HG03460 (cell line): Measurements from ENCODE around the gene RCBTB1.
"Not testable (repeated sequence)": the region's sequence is repeated elsewhere in the genome, so short reads cannot be mapped to it uniquely, and the experiment has no call there.

Experiments
- ATAC-seq: cut with Tn5 transposase; IDR thresholded peaks from one replicate; pipeline ENCODE4 v1.9.1; 2021; ENCODE audit not compliant: unreplicated experiment

Gene RCBTB1

DNA sequence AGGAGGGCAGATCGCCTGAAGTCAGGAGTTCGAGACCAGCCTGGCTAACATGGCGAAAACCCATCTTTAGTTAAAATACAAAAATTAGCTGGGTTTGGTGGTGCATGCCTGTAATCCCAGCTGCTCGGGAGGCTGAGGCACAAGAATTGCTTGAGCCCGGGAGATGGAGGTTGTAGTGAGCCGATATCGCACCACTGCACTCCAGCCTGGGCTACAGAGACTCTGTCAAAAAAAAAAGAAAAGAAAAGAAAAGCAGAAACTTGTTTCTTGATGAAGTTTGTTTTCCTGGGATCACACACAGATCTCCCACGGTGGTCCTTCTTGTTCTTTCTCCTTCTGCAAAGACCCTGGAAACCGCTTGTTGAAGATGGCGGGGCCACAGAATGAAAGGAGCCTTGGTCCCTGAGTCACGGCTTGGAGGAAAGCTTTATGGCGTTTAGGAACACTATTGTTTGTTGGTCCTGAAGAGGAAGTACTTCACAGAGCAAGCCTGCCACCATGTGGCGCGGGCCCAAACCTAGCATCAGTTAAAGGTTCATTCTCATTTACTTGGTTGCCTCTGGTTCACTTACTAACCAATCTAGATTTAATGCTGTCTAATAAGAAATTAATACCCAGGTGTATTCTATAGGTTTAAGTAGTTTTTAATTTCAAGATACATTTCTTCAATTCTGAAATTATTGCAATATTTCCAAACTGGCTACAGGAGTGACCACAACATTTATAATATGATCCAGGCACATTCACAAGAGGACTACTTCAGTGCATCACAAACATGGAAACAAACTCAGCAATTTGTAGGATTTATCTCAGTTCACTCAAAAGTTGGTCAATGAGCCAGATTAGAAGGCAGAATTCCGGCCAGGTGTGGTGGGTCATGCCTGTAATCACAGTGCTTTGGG is 21.6 kb upstream of the RCBTB1 start:
- peak; percentile 94 for ATAC-seq

DNA sequence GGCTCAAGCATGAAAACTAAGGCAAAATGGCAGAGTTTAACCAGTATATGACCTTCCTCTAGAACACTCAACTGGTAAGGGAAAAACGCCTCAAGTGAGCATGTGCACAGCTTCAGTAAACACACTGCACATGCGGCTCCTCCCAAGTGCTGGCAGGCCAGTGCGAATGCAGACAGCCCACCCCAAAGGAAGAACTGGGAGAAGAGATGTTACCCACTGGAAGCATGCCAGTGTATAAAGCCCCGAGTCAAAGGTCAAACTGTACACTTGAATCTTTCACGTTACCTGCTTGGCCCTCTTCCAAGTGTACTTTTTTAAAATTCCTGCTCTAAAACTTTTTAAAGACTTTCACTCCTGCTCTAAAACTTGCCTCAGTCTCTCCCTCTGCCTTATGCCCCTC is 19.2 kb upstream of the RCBTB1 start:
- ATAC-seq: no peak

DNA sequence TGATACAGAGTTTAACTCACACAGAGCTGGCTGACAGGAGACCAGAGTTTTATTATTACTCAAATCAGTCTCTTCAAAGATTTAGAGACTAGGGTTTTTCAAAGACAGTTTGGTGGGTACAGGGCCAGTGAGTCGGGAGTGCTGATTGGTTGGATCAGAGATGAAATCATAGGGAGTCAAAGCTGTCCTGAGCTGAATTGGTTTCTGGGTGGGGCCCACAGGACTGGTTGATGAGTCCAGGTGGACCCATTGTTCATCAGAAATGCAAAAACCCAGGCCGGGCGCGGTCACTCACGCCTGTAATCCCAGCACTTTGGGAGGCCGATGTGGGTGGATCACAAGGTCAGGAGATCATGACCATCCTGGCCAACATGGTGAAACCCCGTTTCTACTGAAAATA is 17.3 kb upstream of the RCBTB1 start:
- ATAC-seq: not testable (repeated sequence)

GRCh38 chr13:49602005-49602404 is 16.6 kb upstream of the RCBTB1 start:
- ATAC-seq: no peak

DNA sequence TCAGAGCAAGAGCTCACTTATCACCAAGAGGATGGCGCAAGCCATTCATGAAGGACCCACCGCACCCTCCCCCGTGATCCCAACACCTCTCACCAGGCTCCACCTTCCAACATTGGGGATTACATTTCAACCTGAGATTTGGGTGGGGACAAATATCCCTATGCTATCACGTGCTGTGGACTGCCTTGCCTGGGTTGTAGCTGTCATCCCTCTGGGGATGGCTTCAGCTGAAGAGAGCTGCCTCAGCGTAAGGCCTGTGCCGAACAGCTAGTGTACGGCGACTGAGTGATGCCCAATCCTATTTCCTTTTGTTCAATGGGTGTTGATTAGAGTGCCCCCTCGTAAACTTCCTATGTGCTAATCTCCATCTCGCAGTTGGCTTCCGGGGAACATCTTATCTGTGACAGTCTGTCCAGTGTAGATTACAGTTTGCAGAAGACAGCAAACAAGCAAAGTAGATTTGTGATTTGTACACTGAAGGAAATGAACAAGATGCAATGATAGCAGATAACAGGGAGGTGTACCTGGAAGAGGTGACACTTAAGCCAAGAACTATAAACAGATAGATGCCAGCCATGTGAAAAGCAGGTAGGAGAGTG is 11.8 kb upstream of the RCBTB1 start:
- ATAC-seq: no peak

DNA sequence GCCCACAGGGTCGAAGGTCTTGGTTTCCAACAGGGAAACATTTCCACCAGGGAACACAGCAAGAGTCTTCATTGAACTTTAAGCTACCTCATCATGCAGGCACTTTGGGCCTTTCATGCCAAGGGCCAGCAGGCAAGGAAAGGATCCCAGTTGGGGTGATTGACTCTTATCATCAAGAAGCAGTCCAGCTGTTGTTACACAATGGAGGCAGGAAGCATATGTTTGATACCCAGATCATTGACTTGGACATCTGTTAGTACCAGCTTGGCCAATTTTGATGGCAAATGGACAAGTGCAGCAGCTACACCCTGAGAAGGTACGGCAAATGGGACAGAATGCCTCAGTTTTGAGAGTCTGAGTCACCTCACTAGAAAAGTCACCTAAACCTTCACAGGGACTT is 10.9 kb upstream of the RCBTB1 start:
- no peak for ATAC-seq

DNA sequence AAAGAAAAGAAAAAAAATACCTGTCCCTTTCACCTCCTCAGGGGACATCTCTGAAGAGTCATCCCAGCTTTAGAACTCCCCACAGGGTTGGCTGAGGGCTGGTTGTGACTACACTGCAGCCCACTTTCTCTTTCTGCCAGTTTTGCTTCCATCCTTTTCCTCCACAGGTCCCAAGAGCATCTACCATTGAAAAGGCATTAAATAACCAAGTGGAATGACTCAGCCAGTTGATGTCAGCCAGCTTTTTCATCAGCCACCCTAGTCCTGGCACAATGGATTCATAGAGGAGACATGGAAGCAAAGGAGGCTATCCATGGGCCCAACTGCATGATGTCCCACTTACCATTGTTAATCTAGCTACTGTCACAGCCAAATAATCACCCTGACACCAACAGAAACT is 9.2 kb upstream of the RCBTB1 start:
- ATAC-seq: no peak

DNA sequence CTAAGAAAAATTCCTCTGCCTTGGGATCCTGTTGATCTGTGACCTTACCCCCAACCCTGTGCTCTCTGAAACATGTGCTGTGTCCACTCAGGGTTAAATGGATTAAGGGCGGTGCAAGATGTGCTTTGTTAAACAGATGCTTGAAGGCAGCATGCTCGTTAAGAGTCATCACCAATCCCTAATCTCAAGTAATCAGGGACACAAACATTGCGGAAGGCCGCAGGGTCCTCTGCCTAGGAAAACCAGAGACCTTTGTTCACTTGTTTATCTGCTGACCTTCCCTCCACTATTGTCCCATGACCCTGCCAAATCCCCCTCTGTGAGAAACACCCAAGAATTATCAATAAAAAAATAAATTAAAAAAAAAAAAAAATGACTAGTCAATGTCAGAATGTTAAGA is 8.5 kb upstream of the RCBTB1 start:
- not testable (repeated sequence) for ATAC-seq

DNA sequence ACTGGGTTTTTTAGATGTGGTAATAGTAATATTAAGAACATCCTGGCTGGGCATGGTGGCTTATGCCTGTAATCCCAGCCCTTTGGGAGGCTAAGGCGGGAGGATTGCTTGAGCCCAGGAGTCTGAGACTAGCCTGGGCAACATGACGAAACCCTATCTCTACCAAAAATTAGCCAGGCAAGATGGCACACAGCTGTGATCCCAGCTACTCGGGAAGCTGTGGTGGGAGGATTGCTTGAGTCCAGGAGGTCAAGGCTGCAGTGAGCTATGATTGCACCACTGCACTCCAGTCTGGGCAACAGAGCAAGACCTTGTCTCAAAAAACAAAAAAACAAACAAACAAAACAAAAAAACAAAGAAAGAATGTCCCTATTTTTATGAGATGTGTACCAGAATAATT is 5.4 kb upstream of the RCBTB1 start:
- not testable (repeated sequence) for ATAC-seq

- ATAC-seq: no peak
Measured at GRCh38 chr13:49587311-49587847, 2.0 kb upstream of the RCBTB1 start.

DNA sequence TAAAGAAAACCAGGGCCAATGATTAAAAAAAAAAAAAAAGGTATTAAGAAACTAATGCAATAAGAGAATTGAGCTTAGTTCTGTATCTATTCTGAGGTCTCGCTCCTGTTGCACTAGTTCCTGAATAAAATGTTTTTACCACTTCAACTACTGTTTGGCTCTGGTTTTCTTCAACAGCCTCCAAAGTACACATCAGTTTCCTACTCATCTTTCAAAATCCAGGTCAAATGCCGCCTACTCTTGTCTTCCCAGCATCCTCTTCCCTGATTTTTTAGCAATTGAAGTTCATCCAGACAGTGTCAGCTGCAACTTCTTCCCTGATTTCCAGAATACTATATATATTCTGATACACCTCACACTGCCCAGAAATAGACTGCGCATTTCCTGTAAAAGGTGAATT is 1.4 kb upstream of the RCBTB1 start:
- ATAC-seq: no peak

DNA sequence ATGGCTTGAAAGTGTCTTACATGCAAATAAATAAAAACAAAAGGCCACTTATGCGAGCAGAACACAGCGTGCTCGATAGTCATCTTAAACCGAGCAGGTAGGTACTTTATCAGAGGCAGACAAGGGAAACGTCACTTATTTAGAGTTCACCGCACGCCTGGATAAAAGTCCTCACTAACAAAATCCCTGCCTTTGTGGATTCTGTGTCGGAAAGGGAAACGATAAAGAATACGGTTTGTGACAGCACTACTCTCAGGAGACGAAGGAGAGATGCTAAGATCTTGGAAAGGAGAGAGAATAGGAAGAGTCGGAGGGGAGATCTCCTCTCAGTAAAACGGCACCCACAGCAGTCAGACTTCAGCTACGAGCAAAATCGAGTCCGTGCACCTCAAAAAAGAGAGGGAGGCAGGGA is 581 bp downstream of the RCBTB1 start:
- peak; percentile 13 for ATAC-seq

DNA sequence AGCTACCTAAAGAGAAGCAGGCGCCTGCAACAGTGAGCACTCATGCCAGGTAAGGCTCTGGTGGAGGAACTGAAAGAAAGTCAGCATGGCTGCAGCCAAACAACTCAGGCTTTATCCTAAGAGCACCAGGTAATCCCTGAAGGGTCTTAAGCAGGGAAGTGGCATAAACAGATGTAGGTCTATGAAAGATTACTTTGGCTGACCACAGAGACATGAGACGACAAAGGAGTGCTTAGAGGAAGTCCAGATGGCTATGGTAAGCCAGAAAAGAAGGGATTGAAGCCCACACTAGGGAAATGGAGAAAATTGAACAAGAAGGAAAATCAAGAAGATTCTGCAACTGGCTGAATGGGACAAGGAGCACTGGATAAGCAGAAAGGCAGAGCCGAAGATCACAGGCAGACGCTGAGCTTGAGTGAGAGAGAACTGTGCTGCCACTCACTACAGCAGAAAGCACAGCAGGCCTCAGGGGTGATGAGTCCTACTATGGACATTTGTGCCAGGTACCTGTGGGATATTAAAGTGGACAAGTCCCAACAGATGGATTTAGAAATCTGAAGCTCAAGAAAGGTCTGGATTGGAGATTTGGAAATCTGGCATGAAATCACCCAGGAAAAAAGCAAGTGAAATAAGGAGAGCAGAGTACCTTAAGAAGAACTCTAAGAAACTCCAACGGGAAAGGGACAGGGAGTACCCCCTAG is 4.2 kb downstream of the RCBTB1 start:
- no peak for ATAC-seq

- ATAC-seq: no peak
Measured at GRCh38 chr13:49579501-49579900, 5.9 kb downstream of the RCBTB1 start.

DNA sequence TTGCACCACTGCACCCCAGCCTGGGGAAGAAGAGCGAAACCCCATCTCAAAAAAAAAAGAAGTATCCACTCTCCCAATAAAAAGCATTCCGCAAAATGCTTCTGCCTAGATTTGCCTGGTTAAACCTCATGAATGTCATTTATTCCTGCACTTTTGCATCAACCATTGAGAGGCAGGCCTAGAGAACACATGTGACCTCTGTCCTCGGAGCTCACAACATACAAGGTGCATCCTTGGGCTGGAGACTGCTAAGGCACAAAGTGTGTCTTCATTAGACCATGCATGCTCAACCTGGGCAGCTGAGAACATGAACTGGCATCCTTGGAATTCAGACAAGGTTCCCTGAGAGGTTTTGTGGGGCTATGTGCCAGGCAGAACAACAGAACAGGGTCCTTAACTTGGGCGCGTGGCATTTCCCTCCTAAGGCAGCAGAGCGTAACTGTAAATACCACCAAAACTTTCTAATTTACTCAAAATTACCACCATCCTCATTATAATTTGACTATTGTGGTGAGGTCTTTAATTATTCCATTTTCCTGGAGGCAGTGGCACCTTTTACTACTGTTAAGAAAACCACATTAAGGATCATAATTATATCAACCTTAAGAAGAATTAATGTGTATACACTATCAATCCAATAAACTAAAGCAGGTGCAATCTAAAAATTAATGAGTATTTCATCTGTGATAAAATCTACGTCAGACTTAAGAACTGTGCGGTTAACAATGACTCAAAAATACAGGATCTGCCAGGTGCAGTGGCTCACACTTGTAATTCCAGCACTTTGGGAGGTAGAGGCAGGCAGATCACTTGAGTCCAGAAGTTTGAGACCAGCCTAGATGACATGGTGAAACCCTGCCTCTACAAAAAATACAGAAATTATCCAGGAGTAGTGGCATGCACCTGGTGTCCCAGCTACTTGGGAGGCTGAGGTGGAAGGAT is 13.8 kb downstream of the RCBTB1 start:
- ATAC-seq: peak; percentile 55

GRCh38 chr13:49569993-49570689 is 15.2 kb downstream of the RCBTB1 start:
- no peak for ATAC-seq

- ATAC-seq: no peak
Measured at GRCh38 chr13:49567491-49567890, 17.9 kb downstream of the RCBTB1 start.

- ATAC-seq: no peak
Measured at GRCh38 chr13:49566461-49566860, 18.9 kb downstream of the RCBTB1 start.

GRCh38 chr13:49565461-49565860 is 19.9 kb downstream of the RCBTB1 start:
- not testable (repeated sequence) for ATAC-seq

GRCh38 chr13:49563516-49563915 is 21.8 kb downstream of the RCBTB1 start:
- ATAC-seq: no peak
